Left lung (tissue), 10 donors: Measurements from ENCODE around the gene MAGEB16. TPM values are rescaled to one million over a fixed set of nuclear protein-coding genes. Genes with fewer than 3 reads are reported as not detected.

Experiments used
- ATAC-seq: fragments of 200-7000 bp; cut with Tn5 transposase; one replicate; pipeline ENCODE4 v1.9.1; 2020; ENCODE audit warnings: moderate library complexity
- DNase-seq, 4 donors: peaks; one replicate each; pipeline ENCODE4 v3.0.0-alpha.2; 2013 to 2020
- H3K27ac ChIP-seq, 2 donors: fragments of 200-600 bp; sonication (generic) in 1 of 2; one replicate each; pipeline versions ENCODE4 v1.5.0 to v1.8.0; 2020 to 2021
- H3K27me3 ChIP-seq, 2 donors: fragments of 200-600 bp; sonication (generic) in 1 of 2; one replicate each; pipeline versions ENCODE4 v1.5.0 to v1.8.0; 2020 to 2021
- H3K36me3 ChIP-seq, 2 donors: fragments of 200-600 bp; sonication (generic) in 1 of 2; one replicate each; pipeline versions ENCODE4 v1.5.0 to v1.8.0; 2020 to 2021
- H3K4me1 ChIP-seq, 2 donors: fragments of 200-600 bp; one replicate each; pipeline ENCODE4 v1.8.0; 2021
- H3K4me3 ChIP-seq, 2 donors: fragments of 200-600 bp; sonication (generic) in 1 of 2; one replicate each; pipeline versions ENCODE4 v1.5.0 to v1.8.0; 2020 to 2021; ENCODE audit warnings: mild to moderate bottlenecking in 1 of 2
- H3K9me3 ChIP-seq, 2 donors: fragments of 200-600 bp; sonication (generic) in 1 of 2; one replicate each; pipeline versions ENCODE4 v1.5.0 to v1.8.0; 2020 to 2021
- CTCF ChIP-seq, 2 donors: fragments of 200-600 bp; sonication (generic) in 1 of 2; IDR thresholded peaks; one replicate each; pipeline versions ENCODE4 v1.5.0 to v1.8.0; 2021; ENCODE audit warnings: antibody characterized with exemption in 2 of 2
- intact Hi-C, 2 donors: fragments of 100-400 bp; cut with DNase I; formaldehyde crosslinking; loops; one replicate each; pipeline versions ENCODE4 v1.11.2 to v1.14.2; 2022
- polyA plus RNA-seq, 6 donors: library from polyadenylated mRNA; unstranded; fragments of 120-200 nt; gene quantifications; one replicate each; pipeline ENCODE4 v1.2.1, GENCODE V29; 2013; ENCODE audit not compliant: insufficient read length in 6 of 6
- total RNA-seq, 2 donors: library from RNA; stranded (reverse); fragmentation: NEBNext Ultra II Directional; extraction: Animal tissue kit (Norgen Biotek cat#: 25700); gene quantifications; one replicate each; pipeline ENCODE4 v1.2.1, GENCODE V29; 2021
- donor health status: DM: no; HTN: yes; CAD: no.
- donor health status: DM: no; HTN: no; CAD: no.

Gene MAGEB16
- total and polyA plus RNA-seq, 8 donors = not detected

- no peak for ATAC-seq
- intact Hi-C loops = no loop called here
- H3K27me3 ChIP-seq = no peaks in the 10 kb centered on the region
Observed at GRCh38 chrX:35841872-35842271, 43.7 kb downstream of the MAGEB16 start.

GRCh38 chrX:35842674-35843073 lies 44.5 kb downstream of the MAGEB16 start:
- intact Hi-C loops = no loop called here
- ATAC-seq (peak; percentile 18), DNase-seq (no peak)
- H3K27ac ChIP-seq = no peak overlapping the region
- H3K27me3 ChIP-seq = no peaks in the 10 kb centered on the region
- H3K36me3 ChIP-seq = no peaks in the 10 kb centered on the region
- H3K9me3 ChIP-seq = no peaks in the 10 kb centered on the region
- TF ChIP-seq CTCF (IDR thresholded peaks at IDR 0.05) = no peak
- H3K4me1 ChIP-seq = no peaks in the 10 kb centered on the region
- H3K4me3 ChIP-seq = no peak overlapping the region

More at GRCh38 chrX:35841872-35842271, 43.7 kb downstream of the MAGEB16 start:
- no peaks in the 10 kb centered on the region for H3K36me3 ChIP-seq
- DNase-seq = no peak
- H3K27ac ChIP-seq = no peak overlapping the region
- H3K4me3 ChIP-seq = no peak overlapping the region
- no peaks in the 10 kb centered on the region for H3K4me1 ChIP-seq
- H3K9me3 ChIP-seq = no peaks in the 10 kb centered on the region
- no peak for TF ChIP-seq CTCF (IDR thresholded peaks at IDR 0.05)

GRCh38 chrX:35847736-35848135 lies 49.6 kb downstream of the MAGEB16 start:
- ATAC-seq (no peak), DNase-seq (no peak)
- H3K4me1 ChIP-seq = no peaks in the 10 kb centered on the region
- peaks cover 0 to 3% of the 10 kb centered on the region in 2 donors for H3K27me3 ChIP-seq
- H3K27ac ChIP-seq = no peak overlapping the region
- intact Hi-C loops = no loop called here
- H3K9me3 ChIP-seq = no peaks in the 10 kb centered on the region
- no peak overlapping the region for H3K4me3 ChIP-seq
- TF ChIP-seq CTCF (IDR thresholded peaks at IDR 0.05) = no peak
- no peaks in the 10 kb centered on the region for H3K36me3 ChIP-seq

Other genes with a start within 250 kb of the MAGEB16 start
- gene CFAP47, start 121.4 kb downstream of the MAGEB16 start, total RNA-seq = 1 to 10 TPM in 1 of 2 donors, under 1 TPM in 1; 0.26 to 1.3 TPM
- 1 to 10 TPM in 4 of 6 donors, under 1 TPM in 2; 0.63 to 5.3 (median 2.5) TPM for gene CFAP47, start 121.4 kb downstream of the MAGEB16 start, polyA plus RNA-seq